ENCODE results near the gene C1RL.

C1RL gene

DNA sequence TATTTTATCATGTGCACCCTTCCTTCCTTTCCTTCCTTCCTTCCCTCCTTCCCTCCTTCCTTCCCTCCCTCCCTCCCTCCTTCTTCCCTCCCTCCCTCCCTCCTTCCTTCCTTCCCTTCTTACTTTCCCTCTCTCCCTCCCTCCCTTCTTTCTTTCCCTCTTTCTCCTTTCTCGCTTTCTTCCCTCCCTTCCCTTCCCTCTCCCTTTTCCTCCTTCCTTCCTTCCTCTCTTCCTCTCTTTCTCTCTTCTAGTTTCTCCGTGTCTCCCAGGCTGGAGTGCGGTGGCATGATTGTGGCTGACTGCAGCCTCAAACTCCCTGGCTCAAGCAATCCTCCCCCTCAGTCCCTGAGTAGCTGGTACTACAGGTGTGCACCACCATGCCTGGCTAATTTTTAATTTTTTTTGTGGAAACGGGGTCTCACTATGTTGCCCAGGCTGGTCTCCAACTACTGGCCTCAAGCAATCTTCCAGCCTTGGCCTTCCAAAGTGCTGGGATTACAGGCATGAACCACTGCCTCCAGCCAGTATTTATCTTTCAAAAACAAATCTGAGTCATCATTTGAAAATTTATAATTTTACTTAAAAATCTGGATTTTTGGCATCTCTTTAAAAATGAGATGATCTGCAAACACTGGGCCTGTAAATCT is 7.8 kb downstream of the C1RL start:
- DNase-seq (ENCODE audit: low read depth in 1 of 2, low spot score in 1 of 2), result no peak
- no peaks in the 10 kb centered on the region for H3K27me3 ChIP-seq (ENCODE audit: insufficient read depth, poor library complexity, severe bottlenecking)
- TF ChIP-seq, protein P1, sequence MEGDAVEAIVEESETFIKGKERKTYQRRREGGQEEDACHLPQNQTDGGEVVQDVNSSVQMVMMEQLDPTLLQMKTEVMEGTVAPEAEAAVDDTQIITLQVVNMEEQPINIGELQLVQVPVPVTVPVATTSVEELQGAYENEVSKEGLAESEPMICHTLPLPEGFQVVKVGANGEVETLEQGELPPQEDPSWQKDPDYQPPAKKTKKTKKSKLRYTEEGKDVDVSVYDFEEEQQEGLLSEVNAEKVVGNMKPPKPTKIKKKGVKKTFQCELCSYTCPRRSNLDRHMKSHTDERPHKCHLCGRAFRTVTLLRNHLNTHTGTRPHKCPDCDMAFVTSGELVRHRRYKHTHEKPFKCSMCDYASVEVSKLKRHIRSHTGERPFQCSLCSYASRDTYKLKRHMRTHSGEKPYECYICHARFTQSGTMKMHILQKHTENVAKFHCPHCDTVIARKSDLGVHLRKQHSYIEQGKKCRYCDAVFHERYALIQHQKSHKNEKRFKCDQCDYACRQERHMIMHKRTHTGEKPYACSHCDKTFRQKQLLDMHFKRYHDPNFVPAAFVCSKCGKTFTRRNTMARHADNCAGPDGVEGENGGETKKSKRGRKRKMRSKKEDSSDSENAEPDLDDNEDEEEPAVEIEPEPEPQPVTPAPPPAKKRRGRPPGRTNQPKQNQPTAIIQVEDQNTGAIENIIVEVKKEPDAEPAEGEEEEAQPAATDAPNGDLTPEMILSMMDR (IDR thresholded peaks at IDR 0.05; ENCODE audit: insufficient read depth, low read length), result no peak
- TF ChIP-seq POLR2AphosphoS5 (IDR thresholded peaks at IDR 0.05; ENCODE audit: low read depth) (no peak), GABPA (IDR thresholded peaks at IDR 0.05; ENCODE audit: low read depth) (no peak), SPI1 (IDR thresholded peaks at IDR 0.05; ENCODE audit: borderline replicate concordance, low read depth) (no peak)
- TF ChIP-seq, protein P2, sequence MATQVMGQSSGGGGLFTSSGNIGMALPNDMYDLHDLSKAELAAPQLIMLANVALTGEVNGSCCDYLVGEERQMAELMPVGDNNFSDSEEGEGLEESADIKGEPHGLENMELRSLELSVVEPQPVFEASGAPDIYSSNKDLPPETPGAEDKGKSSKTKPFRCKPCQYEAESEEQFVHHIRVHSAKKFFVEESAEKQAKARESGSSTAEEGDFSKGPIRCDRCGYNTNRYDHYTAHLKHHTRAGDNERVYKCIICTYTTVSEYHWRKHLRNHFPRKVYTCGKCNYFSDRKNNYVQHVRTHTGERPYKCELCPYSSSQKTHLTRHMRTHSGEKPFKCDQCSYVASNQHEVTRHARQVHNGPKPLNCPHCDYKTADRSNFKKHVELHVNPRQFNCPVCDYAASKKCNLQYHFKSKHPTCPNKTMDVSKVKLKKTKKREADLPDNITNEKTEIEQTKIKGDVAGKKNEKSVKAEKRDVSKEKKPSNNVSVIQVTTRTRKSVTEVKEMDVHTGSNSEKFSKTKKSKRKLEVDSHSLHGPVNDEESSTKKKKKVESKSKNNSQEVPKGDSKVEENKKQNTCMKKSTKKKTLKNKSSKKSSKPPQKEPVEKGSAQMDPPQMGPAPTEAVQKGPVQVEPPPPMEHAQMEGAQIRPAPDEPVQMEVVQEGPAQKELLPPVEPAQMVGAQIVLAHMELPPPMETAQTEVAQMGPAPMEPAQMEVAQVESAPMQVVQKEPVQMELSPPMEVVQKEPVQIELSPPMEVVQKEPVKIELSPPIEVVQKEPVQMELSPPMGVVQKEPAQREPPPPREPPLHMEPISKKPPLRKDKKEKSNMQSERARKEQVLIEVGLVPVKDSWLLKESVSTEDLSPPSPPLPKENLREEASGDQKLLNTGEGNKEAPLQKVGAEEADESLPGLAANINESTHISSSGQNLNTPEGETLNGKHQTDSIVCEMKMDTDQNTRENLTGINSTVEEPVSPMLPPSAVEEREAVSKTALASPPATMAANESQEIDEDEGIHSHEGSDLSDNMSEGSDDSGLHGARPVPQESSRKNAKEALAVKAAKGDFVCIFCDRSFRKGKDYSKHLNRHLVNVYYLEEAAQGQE (IDR thresholded peaks at IDR 0.05; ENCODE audit: insufficient replicate concordance, low read depth), result no peak
- H3K4me3 ChIP-seq (replicated peaks; ENCODE audit: insufficient read depth, low read length), result no peak overlapping the region
- H3K27ac ChIP-seq (replicated peaks), result no peak overlapping the region

DNA sequence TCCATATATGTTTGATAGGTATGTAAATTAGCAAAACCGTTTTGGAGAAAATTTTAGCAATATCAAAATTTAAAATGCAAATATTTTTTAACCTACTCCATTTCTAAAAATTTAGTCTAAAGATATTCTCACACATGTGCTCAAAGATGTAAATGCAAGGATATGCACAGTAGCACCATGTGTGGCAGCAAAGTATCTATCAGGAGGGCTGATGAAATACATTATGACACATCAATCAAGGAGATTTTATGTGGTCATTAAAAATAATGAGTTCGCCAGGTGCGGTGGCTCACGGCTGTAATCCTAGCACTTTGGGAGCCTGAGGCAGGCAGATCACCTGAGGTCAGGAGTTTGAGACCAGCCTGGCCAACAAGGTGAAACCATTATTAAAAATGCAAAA is 8.8 kb downstream of the C1RL start:
- no peak for DNase-seq (ENCODE audit: low read depth in 1 of 2, low spot score in 1 of 2)
- Histone ChIP-seq H3K27ac (replicated peaks) (no peak overlapping the region), H3K4me3 (replicated peaks; ENCODE audit: insufficient read depth, low read length) (no peak overlapping the region)

DNA sequence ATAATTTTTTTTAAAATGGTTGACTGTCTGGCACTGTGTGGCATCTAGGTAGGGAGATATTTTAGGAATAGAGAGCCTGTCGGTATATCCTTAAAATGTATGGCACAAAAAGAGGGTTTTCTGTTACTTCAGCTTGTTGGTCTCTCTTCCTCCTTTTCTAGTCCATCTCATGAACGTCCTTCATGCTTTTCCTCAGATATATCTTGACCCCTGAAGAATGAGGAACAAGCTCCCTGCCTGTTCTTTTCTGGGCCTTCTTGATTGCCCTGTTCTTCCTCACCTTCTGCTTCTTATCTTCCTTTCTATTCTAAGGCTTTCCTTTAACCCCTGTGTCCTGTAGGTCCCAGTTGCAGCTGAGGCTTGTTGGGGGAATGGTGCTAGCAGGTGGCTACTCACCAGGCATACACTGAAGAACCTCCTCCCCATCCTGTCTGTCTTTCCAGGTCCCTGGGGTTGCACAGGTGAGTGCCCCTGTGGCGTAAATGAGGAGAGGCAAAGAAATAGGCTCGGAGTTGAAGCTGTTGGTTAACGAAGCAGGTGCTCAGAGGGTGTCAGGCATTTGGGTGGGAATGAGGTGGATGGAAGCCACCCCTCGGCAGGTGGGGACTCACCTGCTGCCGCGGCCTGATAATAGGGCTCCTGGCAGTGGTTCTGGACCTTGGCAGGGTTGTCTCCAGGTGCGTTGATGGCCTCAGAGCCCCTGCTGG is 9.6 kb downstream of the C1RL start:
- DNase-seq (ENCODE audit: low read depth in 1 of 2, low spot score in 1 of 2), result peak in 1 of 2 experiments; percentile 47
- Histone ChIP-seq H3K4me3 (replicated peaks; ENCODE audit: insufficient read depth, low read length) (no peak overlapping the region), H3K27ac (replicated peaks) (no peak overlapping the region), H3K27me3 (ENCODE audit: insufficient read depth, poor library complexity, severe bottlenecking) (no peaks in the 10 kb centered on the region)
- TF ChIP-seq SPI1 (IDR thresholded peaks at IDR 0.05; ENCODE audit: borderline replicate concordance, low read depth), result peak; percentile 53; the same call in 1 of the 2 replicates
- TF ChIP-seq, protein P1 (IDR thresholded peaks at IDR 0.05; ENCODE audit: insufficient read depth, low read length), result no peak

More for the DNA sequence above, 8.8 kb downstream of the C1RL start:
- TF ChIP-seq GABPA (IDR thresholded peaks at IDR 0.05; ENCODE audit: low read depth) (no peak), SPI1 (IDR thresholded peaks at IDR 0.05; ENCODE audit: borderline replicate concordance, low read depth) (no peak), POLR2AphosphoS5 (IDR thresholded peaks at IDR 0.05; ENCODE audit: low read depth) (no peak)
- TF ChIP-seq, protein P2 (IDR thresholded peaks at IDR 0.05; ENCODE audit: insufficient replicate concordance, low read depth), result no peak
- TF ChIP-seq, protein P1 (IDR thresholded peaks at IDR 0.05; ENCODE audit: insufficient read depth, low read length), result no peak
- no peaks in the 10 kb centered on the region for H3K27me3 ChIP-seq (ENCODE audit: insufficient read depth, poor library complexity, severe bottlenecking)

Measured in HL-60 (cell line).